Measurements from ENCODE around the gene CDC14B. TPM values are rescaled to one million over a fixed set of nuclear protein-coding genes. Genes with fewer than 3 reads are reported as not detected.

CDC14B gene
- total RNA-seq, 1 experiment from 2014 or later, result 5.2 TPM

- CTCF ChIA-PET, result no interaction called here
- no TSS peak for BruUV-seq (replicated peaks)
- no peak for TF ChIP-seq EZH2 (IDR thresholded peaks at IDR 0.05; ENCODE audit: borderline replicate concordance, low read depth, low read length, poor library complexity, severe bottlenecking)
- no peak for TF ChIP-seq CTCF (conservative IDR thresholded peaks at IDR 0.05; ENCODE audit: low read depth, low read length)
- H3K9me3 ChIP-seq (ENCODE audit: low read depth, low read length, poor library complexity, severe bottlenecking), result no peaks in the 10 kb centered on the region
- DNase-seq (ENCODE audit: low spot score), result no peak
- H3K4me1 ChIP-seq (ENCODE audit: insufficient read depth, low read length, poor library complexity, severe bottlenecking), result no peaks in the 10 kb centered on the region
- H3K36me3 ChIP-seq (ENCODE audit: insufficient read depth, low read length, poor library complexity, severe bottlenecking), result no peaks in the 10 kb centered on the region
- H3K27ac ChIP-seq (ENCODE audit: low read depth, low read length, poor library complexity, severe bottlenecking), result no peak overlapping the region
- POLR2A ChIA-PET (ENCODE audit: low non-redundant PET), result no interaction called here
- no peaks in the 10 kb centered on the region for H3K27me3 ChIP-seq (replicated peaks; ENCODE audit: insufficient read depth, low read depth, low read length, poor library complexity)
- intact Hi-C loops (cut with micrococcal nuclease; ENCODE audit: unreplicated experiment), result no loop called here
- no peak overlapping the region for H3K4me3 ChIP-seq (ENCODE audit: low read depth, low read length, poor library complexity, severe bottlenecking)
These were observed 37.9 kb downstream of the CDC14B start for GRCh38 chr9:96581786-96582185.

GRCh38 chr9:96581301-96581700, 38.3 kb downstream of the CDC14B start:
- no peak for DNase-seq (ENCODE audit: low spot score)
- no peaks in the 10 kb centered on the region for H3K4me1 ChIP-seq (ENCODE audit: insufficient read depth, low read length, poor library complexity, severe bottlenecking)
- no peaks in the 10 kb centered on the region for H3K9me3 ChIP-seq (ENCODE audit: low read depth, low read length, poor library complexity, severe bottlenecking)
- ChIA-PET CTCF (no interaction called here), POLR2A (ENCODE audit: low non-redundant PET) (no interaction called here)
- BruUV-seq (replicated peaks), result no TSS peak
- no peak overlapping the region for H3K27ac ChIP-seq (ENCODE audit: low read depth, low read length, poor library complexity, severe bottlenecking)
- no peak overlapping the region for H3K4me3 ChIP-seq (ENCODE audit: low read depth, low read length, poor library complexity, severe bottlenecking)
- TF ChIP-seq CTCF (conservative IDR thresholded peaks at IDR 0.05; ENCODE audit: low read depth, low read length), result no peak
- no peak for TF ChIP-seq EZH2 (IDR thresholded peaks at IDR 0.05; ENCODE audit: borderline replicate concordance, low read depth, low read length, poor library complexity, severe bottlenecking)
- no peaks in the 10 kb centered on the region for H3K27me3 ChIP-seq (replicated peaks; ENCODE audit: insufficient read depth, low read depth, low read length, poor library complexity)
- H3K36me3 ChIP-seq (ENCODE audit: insufficient read depth, low read length, poor library complexity, severe bottlenecking), result no peaks in the 10 kb centered on the region
- intact Hi-C loops (cut with micrococcal nuclease; ENCODE audit: unreplicated experiment), result no loop called here

DNA sequence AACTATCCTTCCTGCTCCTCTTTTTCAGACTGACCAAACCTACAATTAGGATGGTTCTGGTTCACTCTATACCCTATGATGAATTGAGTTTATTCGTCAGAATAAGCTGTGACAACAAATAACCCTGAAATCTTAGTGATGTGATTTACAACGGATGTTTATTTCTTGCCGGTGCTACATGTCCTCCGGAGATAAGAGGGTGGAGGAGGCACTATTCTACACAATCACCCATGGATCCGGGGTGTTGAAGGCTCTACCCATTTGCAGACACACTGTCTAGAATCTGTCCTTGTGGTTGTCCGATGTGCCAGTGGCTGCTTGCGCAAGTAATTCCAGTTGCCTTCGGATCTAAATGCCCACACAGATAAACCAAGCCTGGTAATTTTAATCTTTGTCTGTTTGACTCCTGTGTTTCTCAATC, 44.7 kb downstream of the CDC14B start:
- Histone ChIP-seq H3K27ac (ENCODE audit: low read depth, low read length, poor library complexity, severe bottlenecking) (no peak overlapping the region), H3K27me3 (replicated peaks; ENCODE audit: insufficient read depth, low read depth, low read length, poor library complexity) (no peaks in the 10 kb centered on the region), H3K4me3 (ENCODE audit: low read depth, low read length, poor library complexity, severe bottlenecking) (no peak overlapping the region), H3K9me3 (ENCODE audit: low read depth, low read length, poor library complexity, severe bottlenecking) (no peaks in the 10 kb centered on the region), H3K36me3 (ENCODE audit: insufficient read depth, low read length, poor library complexity, severe bottlenecking) (no peaks in the 10 kb centered on the region), H3K4me1 (ENCODE audit: insufficient read depth, low read length, poor library complexity, severe bottlenecking) (peaks cover 14% of the 10 kb centered on the region)
- ChIA-PET CTCF (no interaction called here), POLR2A (ENCODE audit: low non-redundant PET) (no interaction called here)
- BruUV-seq (replicated peaks), result no TSS peak
- TF ChIP-seq CTCF (conservative IDR thresholded peaks at IDR 0.05; ENCODE audit: low read depth, low read length), result no peak
- TF ChIP-seq EZH2 (IDR thresholded peaks at IDR 0.05; ENCODE audit: borderline replicate concordance, low read depth, low read length, poor library complexity, severe bottlenecking), result no peak
- intact Hi-C loops (cut with micrococcal nuclease; ENCODE audit: unreplicated experiment), result no loop called here
- no peak for DNase-seq (ENCODE audit: low spot score)

Measured in A673 (cell line).